SK-N-SH treated with all-trans-retinoic acid at 6 μM for 48 hours (cell line): ENCODE results near the gene KCNK6.

Source experiments
- ATAC-seq: fragments of 200-7000 bp; cut with Tn5 transposase; 3 replicates; pipeline ENCODE4 v1.9.1; 2020; ENCODE audit warnings: mild to moderate bottlenecking, moderate library complexity
- BACH2 ChIP-seq: fragments of 250-450 bp; sonication (Bioruptor Pico); IDR thresholded peaks from 2 replicates; pipeline ENCODE4 v1.9.0; 2021; ENCODE audit warnings: mild to moderate bottlenecking, borderline replicate concordance
- CSDC2 ChIP-seq: fragments of 250-450 bp; sonication (Bioruptor Pico); IDR thresholded peaks from 2 replicates; pipeline ENCODE4 v1.5.0; 2020; ENCODE audit warnings: mild to moderate bottlenecking, moderate library complexity
- CSRNP3 ChIP-seq: fragments of 250-450 bp; sonication (Bioruptor Pico); IDR thresholded peaks from 2 replicates; pipeline ENCODE4 v1.5.1; 2021; ENCODE audit warnings: mild to moderate bottlenecking, moderate library complexity
- GLIS3 ChIP-seq: fragments of 250-450 bp; sonication (Bioruptor Pico); IDR thresholded peaks from 2 replicates; pipeline ENCODE4 v1.5.0; 2020; ENCODE audit warnings: mild to moderate bottlenecking, moderate library complexity
- ISL1 ChIP-seq: fragments of 250-450 bp; sonication (Bioruptor Pico); IDR thresholded peaks from 2 replicates; pipeline ENCODE4 v2.1.2; 2022; ENCODE audit warnings: mild to moderate bottlenecking, moderate library complexity
- PATZ1 ChIP-seq: fragments of 250-450 bp; sonication (Bioruptor Pico); IDR thresholded peaks from 2 replicates; pipeline ENCODE4 v1.8.0; 2020; ENCODE audit warnings: mild to moderate bottlenecking, moderate library complexity, borderline replicate concordance
- POU6F1 ChIP-seq: fragments of 250-450 bp; sonication (Bioruptor Pico); IDR thresholded peaks from 2 replicates; pipeline ENCODE4 v1.8.0; 2021; ENCODE audit warnings: low read depth, mild to moderate bottlenecking, moderate library complexity, borderline replicate concordance
- PPARA ChIP-seq: fragments of 250-450 bp; sonication (Bioruptor Pico); IDR thresholded peaks from 2 replicates; pipeline ENCODE4 v1.5.0; 2020; ENCODE audit warnings: mild to moderate bottlenecking, borderline replicate concordance
- SNAI2 ChIP-seq: fragments of 250-450 bp; sonication (Bioruptor Pico); IDR thresholded peaks from 2 replicates; pipeline ENCODE4 v1.5.0; 2020; ENCODE audit warnings: mild to moderate bottlenecking, moderate library complexity
- TCF4 ChIP-seq: fragments of 250-450 bp; sonication (Bioruptor Pico); IDR thresholded peaks from 2 replicates; pipeline ENCODE4 v1.8.0; 2021; ENCODE audit warnings: mild to moderate bottlenecking, moderate library complexity, borderline replicate concordance
- TOX ChIP-seq: fragments of 250-450 bp; sonication (Bioruptor Pico); IDR thresholded peaks from 2 replicates; pipeline ENCODE4 v1.8.0; 2021; ENCODE audit warnings: mild to moderate bottlenecking, moderate library complexity, borderline replicate concordance
- ZFP3 ChIP-seq: fragments of 250-450 bp; sonication (Bioruptor Pico); IDR thresholded peaks from 2 replicates; pipeline ENCODE4 v1.5.0; 2020; ENCODE audit warnings: mild to moderate bottlenecking, moderate library complexity
- ZNF565 ChIP-seq: fragments of 450-650 bp; formaldehyde crosslinking; conservative IDR thresholded peaks from 2 replicates; pipeline ENCODE4 v1.5.0; 2020; ENCODE audit warnings: low read depth, mild to moderate bottlenecking, moderate library complexity
- ZNF70 ChIP-seq: fragments of 450-650 bp; formaldehyde crosslinking; IDR thresholded peaks from 2 replicates; pipeline ENCODE4 v1.5.0; 2020; ENCODE audit warnings: mild to moderate bottlenecking, moderate library complexity
- ZNF8 ChIP-seq: fragments of 450-650 bp; formaldehyde crosslinking; IDR thresholded peaks from 2 replicates; pipeline ENCODE4 v1.5.0; 2020; ENCODE audit warnings: mild to moderate bottlenecking, moderate library complexity
- TF ChIP-seq, protein P1 (sequence below): fragments of 250-450 bp; sonication (Bioruptor Pico); IDR thresholded peaks from 2 replicates; pipeline ENCODE4 v1.5.1; 2020; ENCODE audit warnings: low read depth, mild to moderate bottlenecking, moderate library complexity

KCNK6 gene

DNA sequence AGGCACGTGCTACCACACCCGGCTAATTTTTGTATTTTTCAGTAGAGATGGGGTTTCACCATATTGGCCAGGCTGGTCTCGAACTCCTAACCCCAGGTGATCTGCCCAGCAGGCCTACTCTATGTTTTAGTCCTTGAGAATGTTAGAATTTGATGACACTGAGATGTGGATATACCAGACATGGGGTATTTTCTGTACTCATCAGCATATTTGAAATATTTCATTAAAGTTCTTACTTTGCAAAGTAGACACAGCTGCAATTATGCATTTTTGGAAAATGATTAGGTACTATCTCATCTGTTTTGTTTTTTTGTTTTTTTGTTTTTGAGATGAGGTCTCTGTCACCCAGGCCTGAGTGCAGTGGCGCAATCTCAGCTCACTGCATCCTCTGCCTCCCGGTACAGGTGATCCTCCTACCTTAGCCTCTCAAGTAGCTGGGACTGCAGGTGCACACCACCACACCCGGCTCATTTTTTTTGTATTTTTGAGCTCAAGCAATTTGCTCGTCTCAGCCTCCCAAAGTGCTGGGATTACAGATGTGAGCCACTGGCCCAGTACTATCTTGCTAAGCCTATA lies 42.6 kb upstream of the KCNK6 start (continued):
- TF ChIP-seq CSRNP3 (CRISPR knock-in tag) (no peak), POU6F1 (CRISPR knock-in tag) (no peak)
- TF ChIP-seq, all 23 proteins: peak for 0

- TF ChIP-seq GLIS3 (CRISPR knock-in tag) (no peak), ZNF8 (CRISPR knock-in tag) (no peak), ZFP3 (CRISPR knock-in tag) (no peak)
- no peak for ATAC-seq
Observed at GRCh38 chr19:38277549-38277948, 42.1 kb upstream of the KCNK6 start.

DNA sequence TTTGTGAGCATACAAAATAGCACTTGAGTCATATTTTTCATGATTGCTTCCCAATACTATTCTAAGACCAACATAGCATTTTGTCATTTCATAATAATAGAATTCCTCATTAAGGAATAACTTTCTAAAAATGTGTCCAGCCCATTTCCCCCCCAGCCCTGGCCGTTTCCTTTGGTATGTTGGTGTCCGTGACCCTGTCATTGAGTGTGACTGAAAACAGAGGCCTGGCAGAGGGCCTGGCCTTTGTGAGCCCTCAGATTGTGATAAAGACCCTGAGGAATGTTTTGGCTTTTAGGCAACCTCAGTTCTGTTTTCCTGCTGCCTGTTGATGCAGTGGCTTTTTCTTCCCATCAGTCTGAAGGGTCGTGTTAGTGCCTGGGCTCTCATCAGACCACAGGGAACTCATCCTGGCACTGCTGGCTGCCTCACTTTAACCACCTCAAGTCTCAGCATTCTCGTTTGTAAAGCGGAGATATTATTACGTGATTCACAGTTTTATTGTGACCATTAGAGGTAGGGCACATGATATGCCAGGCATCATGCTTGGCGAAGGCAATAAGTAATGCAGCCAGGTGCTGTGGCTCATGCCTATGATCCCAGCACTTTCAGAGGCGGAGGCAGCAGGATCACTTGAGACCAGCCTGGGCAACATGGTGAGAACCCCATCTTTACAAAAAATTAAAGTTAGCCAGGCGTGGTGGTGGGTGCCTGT lies 41.5 kb upstream of the KCNK6 start:
- ATAC-seq, result peak; percentile 73
- TF ChIP-seq SNAI2 (CRISPR knock-in tag) (0 out of 2 replicates have a peak, but pooled peaks have one; percentile 30), ISL1 (peak; percentile 55; the same call in 1 of the 2 replicates), TCF4 (no peak), PATZ1 (CRISPR knock-in tag) (no peak)

DNA sequence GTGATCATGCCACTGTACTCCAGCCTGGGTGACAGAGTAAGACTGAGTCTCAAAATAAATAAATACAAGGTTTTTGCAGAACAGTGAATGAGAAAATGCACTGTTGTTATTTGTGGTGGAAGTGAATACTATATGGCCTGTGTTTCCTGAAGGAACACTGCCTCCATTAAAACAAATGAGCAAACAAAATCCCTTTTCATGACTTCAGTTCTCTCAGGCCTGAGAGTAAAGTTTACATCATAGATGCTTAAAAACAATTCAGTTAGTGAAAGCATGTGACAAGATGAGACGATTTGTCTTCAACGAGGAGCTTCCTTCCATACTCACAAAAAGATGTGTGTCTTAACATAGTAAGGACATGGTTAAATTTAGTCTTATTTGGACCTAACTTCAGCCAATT lies 40.9 kb upstream of the KCNK6 start:
- ATAC-seq, result no peak
- TF ChIP-seq ZFP3 (CRISPR knock-in tag), result no peak
- no peak for TF ChIP-seq ZNF565 (CRISPR knock-in tag)

- ATAC-seq, result no peak
- TF ChIP-seq ZFP3 (CRISPR knock-in tag) (no peak), BACH2 (CRISPR knock-in tag) (no peak), TOX (CRISPR knock-in tag) (no peak), PATZ1 (CRISPR knock-in tag) (no peak), SNAI2 (CRISPR knock-in tag) (no peak), CSRNP3 (CRISPR knock-in tag) (no peak), ZNF565 (CRISPR knock-in tag) (no peak), TCF4 (no peak), PPARA (CRISPR knock-in tag) (no peak), POU6F1 (CRISPR knock-in tag) (no peak), ZNF70 (CRISPR knock-in tag) (no peak), CSDC2 (CRISPR knock-in tag) (no peak), ZNF8 (CRISPR knock-in tag) (no peak), ISL1 (no peak)
- TF ChIP-seq, protein P1, sequence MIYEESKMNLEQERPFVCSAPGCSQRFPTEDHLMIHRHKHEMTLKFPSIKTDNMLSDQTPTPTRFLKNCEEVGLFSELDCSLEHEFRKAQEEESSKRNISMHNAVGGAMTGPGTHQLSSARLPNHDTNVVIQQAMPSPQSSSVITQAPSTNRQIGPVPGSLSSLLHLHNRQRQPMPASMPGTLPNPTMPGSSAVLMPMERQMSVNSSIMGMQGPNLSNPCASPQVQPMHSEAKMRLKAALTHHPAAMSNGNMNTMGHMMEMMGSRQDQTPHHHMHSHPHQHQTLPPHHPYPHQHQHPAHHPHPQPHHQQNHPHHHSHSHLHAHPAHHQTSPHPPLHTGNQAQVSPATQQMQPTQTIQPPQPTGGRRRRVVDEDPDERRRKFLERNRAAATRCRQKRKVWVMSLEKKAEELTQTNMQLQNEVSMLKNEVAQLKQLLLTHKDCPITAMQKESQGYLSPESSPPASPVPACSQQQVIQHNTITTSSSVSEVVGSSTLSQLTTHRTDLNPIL (CRISPR knock-in tag), result no peak
Observed at GRCh38 chr19:38280030-38280921, 39.4 kb upstream of the KCNK6 start.
